ENCODE measurements around the gene TLK1.

TLK1 gene

GRCh38 chr2:170973225-170973491 is 187.5 kb downstream of the TLK1 start:
- Histone ChIP-seq H3K27me3 (ENCODE audit: control insufficient read depth, insufficient read depth, low read length) (no peaks in the 10 kb centered on the region), H3K9ac (no peak overlapping the region), H3K36me3 (ENCODE audit: control insufficient read depth, insufficient read depth, low read length) (no peaks in the 10 kb centered on the region), H3K9me3 (ENCODE audit: control insufficient read depth, low read length) (no peaks in the 10 kb centered on the region), H2AFZ (peak overlapping the region; percentile 100), H3K4me3 (ENCODE audit: low read depth, low read length) (peak overlapping the region; percentile 41), H3K4me2 (ENCODE audit: low read length) (peak overlapping the region; percentile 93), H3K79me2 (no peaks in the 10 kb centered on the region), H3K27ac (no peak overlapping the region), H3K4me1 (peaks cover 2% of the 10 kb centered on the region)
- TF ChIP-seq CTCF (IDR thresholded peaks at IDR 0.05), result no peak

- no peak for TF ChIP-seq CTCF (IDR thresholded peaks at IDR 0.05)
- Histone ChIP-seq H3K27ac (no peak overlapping the region), H3K27me3 (ENCODE audit: control insufficient read depth, insufficient read depth, low read length) (no peaks in the 10 kb centered on the region), H3K9me3 (ENCODE audit: control insufficient read depth, low read length) (no peaks in the 10 kb centered on the region), H3K36me3 (ENCODE audit: control insufficient read depth, insufficient read depth, low read length) (no peaks in the 10 kb centered on the region), H3K4me1 (peaks cover 2% of the 10 kb centered on the region), H3K9ac (no peak overlapping the region), H2AFZ (peak overlapping the region; percentile 100), H3K4me2 (ENCODE audit: low read length) (peak overlapping the region; percentile 93), H3K79me2 (no peaks in the 10 kb centered on the region), H3K4me3 (ENCODE audit: low read depth, low read length) (peak overlapping the region; percentile 41)
Measured at GRCh38 chr2:170972296-170973224, 188.1 kb downstream of the TLK1 start.

- no peak overlapping the region for H3K4me2 ChIP-seq (ENCODE audit: low read length)
- no peaks in the 10 kb centered on the region for H3K27me3 ChIP-seq (ENCODE audit: control insufficient read depth, insufficient read depth, low read length)
- H3K4me3 ChIP-seq (ENCODE audit: low read depth, low read length), result no peak overlapping the region
- H3K27ac ChIP-seq, result no peak overlapping the region
- H3K4me1 ChIP-seq, result peaks cover 2% of the 10 kb centered on the region
- H3K9ac ChIP-seq, result no peak overlapping the region
- H3K79me2 ChIP-seq, result no peaks in the 10 kb centered on the region
- TF ChIP-seq CTCF (IDR thresholded peaks at IDR 0.05), result no peak
- no peak overlapping the region for H2AFZ ChIP-seq
- H3K36me3 ChIP-seq (ENCODE audit: control insufficient read depth, insufficient read depth, low read length), result no peaks in the 10 kb centered on the region
- no peaks in the 10 kb centered on the region for H3K9me3 ChIP-seq (ENCODE audit: control insufficient read depth, low read length)
Measured at GRCh38 chr2:170971071-170971470, 189.6 kb downstream of the TLK1 start.

GRCh38 chr2:170969872-170970496 is 190.7 kb downstream of the TLK1 start:
- Histone ChIP-seq H3K27me3 (ENCODE audit: control insufficient read depth, insufficient read depth, low read length) (no peaks in the 10 kb centered on the region), H2AFZ (no peak overlapping the region), H3K9me3 (ENCODE audit: control insufficient read depth, low read length) (no peaks in the 10 kb centered on the region), H3K4me2 (ENCODE audit: low read length) (no peak overlapping the region), H3K4me1 (peaks cover 2% of the 10 kb centered on the region), H3K4me3 (ENCODE audit: low read depth, low read length) (no peak overlapping the region), H3K9ac (no peak overlapping the region), H3K36me3 (ENCODE audit: control insufficient read depth, insufficient read depth, low read length) (no peaks in the 10 kb centered on the region), H3K79me2 (no peaks in the 10 kb centered on the region), H3K27ac (no peak overlapping the region)
- no peak for TF ChIP-seq CTCF (IDR thresholded peaks at IDR 0.05)
